IPS DF 6.9 (cell line): ENCODE results near the gene KRT13.
"Not testable (repeated sequence)": the region's sequence is repeated elsewhere in the genome, so short reads cannot be mapped to it uniquely, and the experiment has no call there.

Experiments
- DNase-seq: peaks from one replicate; pipeline ENCODE4 v3.0.0-alpha.2; 2013; ENCODE audit warnings: low read depth, low spot score
- H3K27ac ChIP-seq: one replicate; pipeline ENCODE4 v1.5.1; 2013; ENCODE audit warnings: low read length, control low read depth
- H3K27me3 ChIP-seq: 2 replicates; pipeline ENCODE4 v1.6.1; 2013; ENCODE audit warnings: mild to moderate bottlenecking, low read length; ENCODE audit not compliant: control insufficient read depth, insufficient read depth
- H3K36me3 ChIP-seq: 2 replicates; pipeline ENCODE4 v1.6.1; 2013; ENCODE audit warnings: low read length; ENCODE audit not compliant: control insufficient read depth, insufficient read depth
- H3K4me1 ChIP-seq: 2 replicates; pipeline ENCODE4 v1.6.1; 2013; ENCODE audit warnings: low read length; ENCODE audit not compliant: control insufficient read depth, insufficient read depth
- H3K4me3 ChIP-seq: 2 replicates; pipeline ENCODE4 v1.5.1; 2013; ENCODE audit warnings: mild to moderate bottlenecking, low read length
- H3K9me3 ChIP-seq: 2 replicates; pipeline ENCODE4 v1.6.1; 2013; ENCODE audit warnings: low read length, inconsistent platforms; ENCODE audit not compliant: control insufficient read depth, insufficient read depth
- WGBS: extraction: QIAGEN DNeasy Blood & Tissue Kit; methylation state at CpG from one replicate; pipeline ENCODE4 v1.1.7; 2013; ENCODE audit warnings: mixed read lengths, missing lambda C conversion rate; ENCODE audit not compliant: insufficient read length, insufficient coverage; 5-methylcytosine and 5-hydroxymethylcytosine counted together

The KRT13 gene

DNA sequence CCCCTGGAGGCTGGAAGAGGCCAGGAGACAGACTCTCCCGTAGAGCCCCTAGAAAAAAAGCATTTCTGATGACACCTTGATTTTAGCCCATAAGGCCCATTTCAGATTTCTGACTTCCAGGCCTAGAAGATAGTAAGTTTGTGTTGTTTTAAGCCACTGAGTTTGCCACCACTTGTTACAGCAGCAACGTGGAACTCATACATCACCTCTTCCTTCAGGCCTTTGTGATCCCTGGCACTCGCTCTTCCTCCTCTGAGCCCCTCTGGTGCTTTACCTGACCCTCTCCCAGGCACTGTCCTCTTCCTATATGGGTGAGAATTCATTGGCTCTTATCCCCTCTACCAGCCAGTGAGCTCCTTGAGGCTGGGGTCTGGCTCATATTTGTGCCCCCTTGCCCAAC lies 41.4 kb upstream of the KRT13 start:
- no peak overlapping the region for H3K27ac ChIP-seq
- WGBS, result no CpG with 5 or more reads among the region's 3 CpGs
- no peak overlapping the region for H3K4me3 ChIP-seq
- H3K27me3 ChIP-seq, result no peaks in the 10 kb centered on the region
- peaks cover 2% of the 10 kb centered on the region; the same call in 1 of the 2 replicates for H3K4me1 ChIP-seq
- no peaks in the 10 kb centered on the region for H3K9me3 ChIP-seq
- H3K36me3 ChIP-seq, result no peaks in the 10 kb centered on the region
- no peak for DNase-seq

DNA sequence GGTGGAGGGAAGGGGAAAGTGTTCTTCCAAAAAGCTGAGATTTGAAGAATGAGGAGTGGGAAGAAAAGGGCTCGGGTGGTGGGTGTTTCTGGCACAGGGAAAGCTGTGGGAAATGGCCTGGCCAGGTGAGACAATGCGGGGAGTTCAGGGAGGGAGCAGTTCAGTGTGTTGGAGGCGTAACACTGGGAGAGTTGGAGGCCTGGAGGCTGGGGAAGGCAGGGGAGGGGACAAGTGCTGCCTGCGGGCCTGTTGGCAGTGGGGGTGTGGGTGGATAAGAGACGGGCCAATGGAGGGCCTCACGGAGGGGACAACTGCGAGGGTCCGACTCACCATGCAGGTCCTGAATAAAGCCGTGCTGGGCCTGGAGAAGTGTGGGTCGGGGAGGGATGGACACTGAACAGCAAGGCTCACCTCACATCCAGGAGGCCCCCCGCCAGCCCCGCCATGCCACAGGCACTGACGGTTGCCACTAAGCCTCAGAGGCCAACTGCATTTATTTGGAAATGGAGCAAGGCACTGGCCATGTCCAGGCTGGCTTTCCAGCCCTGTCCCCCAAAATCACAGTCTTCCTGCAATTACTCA lies 40.5 kb upstream of the KRT13 start:
- Histone ChIP-seq H3K4me3 (no peak overlapping the region), H3K27me3 (no peaks in the 10 kb centered on the region), H3K9me3 (no peaks in the 10 kb centered on the region), H3K27ac (no peak overlapping the region), H3K36me3 (no peaks in the 10 kb centered on the region), H3K4me1 (peaks cover 2% of the 10 kb centered on the region)
- WGBS, result no CpG with 5 or more reads among the region's 13 CpGs
- DNase-seq, result no peak

DNA sequence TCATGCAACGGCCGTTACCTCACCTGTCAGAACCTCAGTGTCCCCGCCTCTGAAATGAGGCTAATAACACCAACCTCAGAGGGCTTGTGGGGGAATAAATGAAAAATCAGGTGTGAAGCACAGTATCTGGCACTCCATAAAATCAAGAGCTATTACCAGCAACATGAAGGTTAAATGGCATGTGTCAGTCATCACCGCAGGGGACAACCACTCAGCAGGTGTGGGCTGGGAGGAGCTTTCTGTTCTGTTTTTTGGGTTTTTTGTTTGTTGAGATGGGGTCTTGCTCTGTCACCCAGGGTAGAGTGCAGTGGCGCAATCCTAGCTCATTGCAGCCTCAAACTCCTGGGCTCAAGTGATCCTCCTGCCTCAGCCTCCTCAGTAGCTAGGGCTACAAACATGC lies 39.5 kb upstream of the KRT13 start:
- Histone ChIP-seq H3K4me1 (peaks cover 3% of the 10 kb centered on the region), H3K4me3 (no peak overlapping the region), H3K36me3 (no peaks in the 10 kb centered on the region)

DNA sequence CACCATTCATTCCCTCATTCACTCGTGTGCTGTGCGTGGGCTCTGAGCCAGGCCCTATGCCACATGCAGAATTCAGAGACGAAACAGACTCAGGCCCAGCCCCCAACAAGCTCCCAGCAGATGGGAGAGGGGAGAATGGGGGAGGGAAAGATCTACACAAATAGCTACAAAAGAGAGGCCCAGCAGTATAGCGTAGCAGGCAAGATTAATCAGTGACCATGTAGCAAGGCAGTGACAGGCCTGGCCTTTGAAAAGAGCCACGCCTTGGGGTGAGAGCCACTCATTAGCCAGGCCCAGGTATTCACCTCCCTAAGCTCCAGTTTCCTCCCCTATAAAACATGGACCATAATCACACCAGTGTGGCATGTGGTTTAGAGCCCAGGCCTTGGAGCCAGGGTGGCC lies 39.1 kb upstream of the KRT13 start:
- Histone ChIP-seq H3K9me3 (no peaks in the 10 kb centered on the region), H3K27me3 (no peaks in the 10 kb centered on the region), H3K4me1 (peaks cover 3% of the 10 kb centered on the region), H3K4me3 (no peak overlapping the region), H3K36me3 (no peaks in the 10 kb centered on the region), H3K27ac (no peak overlapping the region)
- no peak for DNase-seq
- no CpG with 5 or more reads among the region's 5 CpGs for WGBS

More for the DNA sequence above, 39.5 kb upstream of the KRT13 start:
- no peak for DNase-seq
- Histone ChIP-seq H3K27me3 (no peaks in the 10 kb centered on the region), H3K9me3 (no peaks in the 10 kb centered on the region), H3K27ac (no peak overlapping the region)
- WGBS, result no CpG with 5 or more reads among the region's 5 CpGs

DNA sequence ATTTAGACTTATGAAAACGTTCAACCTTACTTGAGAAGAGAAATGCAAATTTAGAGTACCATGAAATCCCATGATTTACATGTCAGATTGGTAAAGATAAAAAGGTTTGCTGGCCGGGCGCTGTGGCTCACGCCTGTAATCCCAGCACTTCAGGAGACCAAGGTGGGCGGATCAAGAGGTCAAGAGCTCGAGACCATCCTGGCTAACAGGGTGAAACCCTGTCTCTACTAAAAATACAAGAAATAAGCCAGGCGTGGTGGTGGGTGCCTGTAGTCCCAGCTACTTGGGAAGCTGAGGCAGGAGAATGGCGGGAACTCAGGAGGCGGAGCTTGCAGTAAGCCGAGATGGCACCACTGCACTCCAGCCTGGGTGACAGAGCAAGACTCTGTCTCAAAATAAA lies 37.4 kb upstream of the KRT13 start:
- not testable (repeated sequence) for H3K36me3 ChIP-seq, H3K4me3 ChIP-seq, H3K9me3 ChIP-seq, H3K27me3 ChIP-seq, DNase-seq, H3K27ac ChIP-seq
- peaks cover 11% of the 10 kb centered on the region for H3K4me1 ChIP-seq
- WGBS, result no CpG with 5 or more reads among the region's 10 CpGs

DNA sequence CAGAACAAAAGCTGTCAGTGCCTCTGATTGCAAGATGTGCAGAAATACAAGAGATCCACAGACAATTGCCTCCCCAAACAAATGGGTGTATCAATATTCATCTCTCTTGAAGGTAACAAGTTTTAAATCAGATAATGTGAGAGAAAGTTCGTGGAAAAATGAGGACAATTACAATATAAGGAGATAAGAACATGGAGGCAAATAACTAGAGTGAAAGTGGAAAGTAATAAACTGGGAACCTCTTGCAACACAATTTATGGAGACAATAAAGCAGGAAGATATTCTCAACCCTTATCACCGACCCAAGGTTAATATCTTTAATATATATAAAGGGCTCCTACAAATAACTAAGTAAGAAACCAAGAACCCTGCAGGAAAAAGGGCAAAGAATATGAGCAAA lies 36.9 kb upstream of the KRT13 start:
- WGBS, result 100% methylated on average over 1 of the region's 2 CpGs
- no peak overlapping the region for H3K4me3 ChIP-seq
- no peak overlapping the region for H3K27ac ChIP-seq
- H3K27me3 ChIP-seq, result no peaks in the 10 kb centered on the region
- no peaks in the 10 kb centered on the region for H3K9me3 ChIP-seq
- H3K4me1 ChIP-seq, result peaks cover 11% of the 10 kb centered on the region
- no peaks in the 10 kb centered on the region for H3K36me3 ChIP-seq
- no peak for DNase-seq

DNA sequence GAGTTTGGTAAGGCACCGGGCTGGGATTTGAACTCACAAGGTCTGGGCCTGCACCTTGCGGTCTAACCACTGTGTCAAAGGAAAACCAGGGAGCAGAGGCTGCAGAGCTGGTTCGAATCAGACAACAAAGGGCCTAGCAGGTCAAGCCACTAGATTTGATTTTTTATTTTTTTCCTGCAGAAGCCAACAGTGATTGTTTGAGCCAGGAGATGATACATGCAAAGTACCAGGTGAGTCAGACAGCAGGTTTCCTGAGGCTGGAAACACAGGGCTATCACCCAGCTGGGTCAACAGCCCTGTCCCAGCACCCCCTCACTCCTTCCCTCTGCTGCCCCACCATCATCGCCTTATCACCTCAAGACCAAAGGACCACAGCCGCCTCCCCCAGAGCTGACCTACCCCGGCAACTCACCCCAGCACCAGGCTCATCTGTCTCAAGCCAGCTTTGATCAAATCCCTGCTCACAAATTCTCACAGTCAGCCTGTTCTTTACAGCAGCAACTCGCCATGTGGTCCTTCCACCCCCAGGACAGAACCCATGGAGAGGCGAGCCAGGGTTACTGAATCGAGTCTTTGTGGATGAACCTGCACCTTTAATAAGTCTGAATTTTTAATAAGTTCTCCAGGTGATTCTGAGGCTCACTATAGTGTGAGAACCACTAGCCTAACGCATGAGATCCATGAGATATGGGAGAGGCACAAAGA lies 35.7 kb upstream of the KRT13 start:
- no peak for DNase-seq
- no peaks in the 10 kb centered on the region for H3K36me3 ChIP-seq
- no peak overlapping the region for H3K4me3 ChIP-seq
- H3K9me3 ChIP-seq, result no peaks in the 10 kb centered on the region
- H3K27me3 ChIP-seq, result no peaks in the 10 kb centered on the region
- no peak overlapping the region for H3K27ac ChIP-seq
- WGBS, result no CpG with 5 or more reads among the region's 10 CpGs
- H3K4me1 ChIP-seq, result peaks cover 11% of the 10 kb centered on the region

DNA sequence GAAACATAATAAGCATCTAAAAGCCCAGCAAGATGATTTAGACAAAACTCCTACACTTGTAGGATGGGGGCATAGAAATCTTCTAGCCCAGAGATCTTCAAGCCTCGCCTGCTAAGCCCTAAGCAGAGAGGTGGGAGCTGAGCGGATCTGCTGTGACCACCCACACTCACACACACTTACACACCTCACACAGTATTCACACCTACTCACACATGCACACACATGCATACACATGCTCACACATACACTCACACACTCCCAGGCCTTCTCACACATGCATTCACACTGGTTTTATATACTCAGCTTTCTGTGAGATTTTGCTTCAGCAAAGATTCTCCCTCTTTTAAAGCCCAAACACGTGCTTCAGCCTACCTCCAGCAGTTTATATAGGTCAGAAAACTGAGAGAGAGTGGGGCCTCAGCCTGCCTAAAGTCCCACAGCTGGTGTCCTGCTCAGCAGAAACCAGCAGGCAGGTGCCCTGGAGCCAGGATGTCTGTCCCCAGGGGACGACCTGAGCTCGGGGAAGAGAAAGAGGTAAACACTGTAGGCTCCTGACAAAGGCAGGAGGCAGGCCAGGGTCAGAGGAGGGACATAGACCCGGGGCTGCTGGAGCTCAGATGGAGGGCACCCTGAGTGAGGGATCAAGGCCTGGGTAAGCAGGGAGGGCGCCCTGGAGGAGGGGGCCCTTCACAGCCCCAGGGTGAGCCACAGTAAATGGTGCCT lies 34.7 kb upstream of the KRT13 start:
- no CpG with 5 or more reads among the region's 7 CpGs for WGBS

DNA sequence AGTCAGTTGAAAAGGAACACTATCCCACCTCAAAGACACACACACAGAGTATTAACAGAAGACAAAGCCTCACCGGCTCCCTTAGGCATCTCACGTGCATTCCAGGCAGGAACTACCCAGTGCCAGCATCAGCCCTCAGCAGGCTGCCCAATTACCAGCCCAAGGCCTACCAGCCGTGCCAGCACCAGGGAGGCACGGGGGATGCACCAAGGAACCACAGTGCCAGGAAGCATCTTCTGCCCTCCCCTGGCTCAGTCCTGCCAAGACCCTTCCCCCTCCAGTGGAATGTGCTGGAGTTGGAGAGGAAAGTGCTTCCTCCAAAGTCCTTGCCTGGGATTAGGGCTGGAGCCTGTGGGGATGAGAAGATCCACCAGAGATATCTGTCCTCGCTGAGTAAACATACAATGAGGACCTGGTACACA lies 33.7 kb upstream of the KRT13 start:
- peaks cover 14% of the 10 kb centered on the region for H3K4me1 ChIP-seq

More for the DNA sequence above, 34.7 kb upstream of the KRT13 start:
- Histone ChIP-seq H3K27ac (no peak overlapping the region), H3K9me3 (no peaks in the 10 kb centered on the region), H3K4me1 (peaks cover 16% of the 10 kb centered on the region), H3K27me3 (no peaks in the 10 kb centered on the region), H3K4me3 (no peak overlapping the region), H3K36me3 (no peaks in the 10 kb centered on the region)
- no peak for DNase-seq

DNA sequence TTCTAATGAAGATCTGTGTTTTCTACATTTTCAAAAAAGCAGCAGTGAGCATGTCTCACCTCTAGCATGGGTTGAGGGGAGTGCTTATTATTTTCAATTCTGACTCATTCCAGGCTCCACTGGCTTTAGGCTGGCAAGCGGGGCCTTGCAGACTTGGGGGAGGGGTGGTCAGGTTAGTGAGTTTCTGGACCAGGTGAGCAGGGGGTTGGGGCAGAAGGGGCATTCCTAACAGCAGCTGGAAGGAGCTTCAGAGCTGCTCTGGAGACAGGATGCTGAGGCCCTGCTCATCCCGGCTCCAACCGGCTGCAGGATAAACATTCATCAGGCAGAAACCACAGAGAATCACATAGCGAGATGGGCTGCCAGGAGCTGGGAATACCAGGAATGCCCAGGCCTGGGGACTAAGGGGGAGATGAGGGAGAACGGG lies 33.2 kb upstream of the KRT13 start:
- Histone ChIP-seq H3K9me3 (no peaks in the 10 kb centered on the region), H3K4me1 (peaks cover 14% of the 10 kb centered on the region), H3K36me3 (no peaks in the 10 kb centered on the region), H3K4me3 (no peak overlapping the region), H3K27me3 (no peaks in the 10 kb centered on the region), H3K27ac (no peak overlapping the region)
- no peak for DNase-seq
- WGBS, result no CpG with 5 or more reads among the region's 5 CpGs

More for the DNA sequence above, 33.7 kb upstream of the KRT13 start:
- Histone ChIP-seq H3K4me3 (no peak overlapping the region), H3K9me3 (no peaks in the 10 kb centered on the region), H3K27me3 (no peaks in the 10 kb centered on the region), H3K36me3 (no peaks in the 10 kb centered on the region), H3K27ac (no peak overlapping the region)
- no peak for DNase-seq
- WGBS, result no CpG with 5 or more reads among the region's 5 CpGs
